Activated CD4-positive, alpha-beta T cell treated with anti-CD3 and anti-CD28 coated beads, Interleukin-2, amount 50 U/mL, for 48 hours (primary cell): ENCODE measurements around the gene GSTM1.

Experiments used
- DNase-seq, 2 experiments: peaks; one replicate each; pipeline ENCODE4 v3.0.0-alpha.2; 2020

The GSTM1 gene

GRCh38 chr1:109687641-109688499 is at the start of gene GSTM1:
Gene GSTM1, plus strand, starts transcription at chr1:109687817. Its CDS starts 57 bp downstream, at chr1:109687874.
- DNase-seq: peak; percentile 75 to 79

DNA sequence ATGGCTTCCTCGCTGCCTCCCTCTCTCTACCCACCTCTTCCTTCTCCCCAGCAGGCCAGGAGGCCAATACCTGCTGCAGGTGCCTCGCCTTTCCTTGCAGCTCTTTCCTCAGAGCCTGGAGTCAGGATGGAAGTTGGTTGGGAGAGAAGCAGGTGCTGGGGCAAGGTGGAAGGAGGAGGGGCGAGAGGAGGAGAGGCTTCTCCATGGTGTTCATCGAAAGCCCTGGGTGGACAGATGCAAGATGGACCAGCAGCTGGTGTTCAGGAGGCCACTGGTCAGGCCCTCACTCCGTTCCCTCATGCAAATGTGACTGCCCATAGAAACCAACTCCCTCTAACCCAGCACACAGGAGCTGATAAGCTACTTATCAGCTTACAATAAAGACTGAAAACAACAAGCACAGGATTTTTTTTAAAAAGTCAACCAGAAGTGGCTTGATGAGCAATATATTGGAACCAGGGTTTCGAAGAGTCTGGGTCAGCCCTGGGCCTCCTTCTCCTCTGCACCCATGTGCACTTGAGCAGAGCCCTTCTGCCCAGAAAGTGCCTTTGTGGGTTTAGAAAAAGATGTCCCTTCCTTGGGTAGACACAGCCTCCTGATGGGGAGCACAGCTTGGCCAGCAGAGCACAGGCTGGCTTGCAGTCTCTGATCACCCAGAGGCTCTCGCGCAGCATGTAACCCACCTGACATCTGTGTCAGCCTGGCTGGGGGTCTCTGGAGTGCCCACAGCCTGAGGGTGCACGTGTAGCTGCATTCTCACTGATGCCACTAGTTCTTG is 48.4 kb upstream of the GSTM1 start:
- DNase-seq: no peak

- no peak for DNase-seq
These were observed 47.8 kb upstream of the GSTM1 start for GRCh38 chr1:109639841-109640184.

DNA sequence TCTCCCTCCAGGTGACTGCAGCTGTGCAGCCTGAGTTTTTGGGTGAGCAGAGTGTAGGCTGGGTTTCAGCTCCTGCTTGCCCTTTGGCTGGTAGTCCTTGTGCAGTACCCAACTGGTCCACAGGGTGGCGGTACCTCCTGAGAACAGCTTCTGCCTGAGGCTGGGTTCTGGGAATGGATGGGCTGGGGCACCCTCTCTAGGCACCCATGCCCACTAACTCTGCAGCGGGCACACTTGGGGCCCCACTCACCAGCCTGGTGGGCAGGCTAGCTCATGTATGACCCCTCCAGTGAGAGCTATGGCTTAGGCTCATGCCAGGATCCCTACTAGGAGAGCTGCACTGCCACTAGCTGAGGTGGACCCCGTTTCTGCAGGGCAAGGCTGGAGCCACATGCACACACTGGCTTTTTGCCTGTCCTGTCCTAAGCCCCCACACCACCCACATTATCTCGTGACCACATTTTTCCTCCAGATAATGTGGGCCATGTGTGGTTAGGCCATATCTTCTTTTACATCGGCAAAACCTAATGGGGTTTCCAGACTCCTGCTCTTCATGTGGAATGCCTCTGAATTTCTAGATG is 47.2 kb upstream of the GSTM1 start:
- peak; percentile 98 to 99 for DNase-seq

- no peak for DNase-seq
These were observed 46.4 kb upstream of the GSTM1 start for GRCh38 chr1:109641078-109641740.

DNA sequence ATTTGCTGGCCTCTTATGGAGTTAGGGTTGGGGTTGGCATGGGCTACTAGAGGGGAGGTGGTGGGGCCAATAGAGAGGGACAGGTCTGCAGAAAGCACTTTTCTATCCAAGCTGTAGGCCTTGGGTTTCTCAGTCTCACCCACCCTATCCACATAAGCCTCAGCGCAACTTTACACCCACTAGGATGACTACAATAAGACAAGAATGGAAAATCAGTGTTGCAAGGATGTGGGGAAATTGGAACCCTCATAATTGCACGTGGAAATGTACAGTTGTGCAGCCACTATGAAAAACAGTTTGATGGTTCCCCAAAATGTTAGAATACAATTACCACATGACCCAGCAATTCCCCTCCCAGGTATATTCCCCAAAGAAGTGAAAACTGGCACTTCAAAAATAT is 45.8 kb upstream of the GSTM1 start:
- no peak for DNase-seq

DNA sequence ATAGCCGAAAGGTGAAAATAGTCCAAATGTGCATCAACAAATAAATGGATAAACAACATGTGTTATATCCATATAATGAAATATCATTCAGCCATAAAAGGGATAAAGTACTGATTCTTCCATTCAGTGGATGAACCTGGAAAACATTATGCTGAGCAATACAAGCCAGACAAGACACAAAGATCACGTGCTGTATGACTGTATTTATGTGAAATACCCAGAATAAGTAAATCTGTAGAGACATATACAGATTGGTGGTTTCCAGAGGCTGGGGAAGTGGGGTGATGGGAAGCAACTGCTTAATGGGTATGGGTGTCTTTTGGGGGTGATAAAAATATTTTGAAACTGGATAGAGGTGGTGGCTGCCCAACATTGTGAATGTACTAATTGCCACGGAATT is 45.0 kb upstream of the GSTM1 start:
- DNase-seq: no peak

GRCh38 chr1:109643385-109644230 is 44.0 kb upstream of the GSTM1 start:
- peak; percentile 94 to 96 for DNase-seq

- no peak for DNase-seq
These were observed 42.9 kb upstream of the GSTM1 start for GRCh38 chr1:109644670-109645069.

- no peak for DNase-seq
These were observed 38.1 kb upstream of the GSTM1 start for GRCh38 chr1:109649491-109649914.

DNA sequence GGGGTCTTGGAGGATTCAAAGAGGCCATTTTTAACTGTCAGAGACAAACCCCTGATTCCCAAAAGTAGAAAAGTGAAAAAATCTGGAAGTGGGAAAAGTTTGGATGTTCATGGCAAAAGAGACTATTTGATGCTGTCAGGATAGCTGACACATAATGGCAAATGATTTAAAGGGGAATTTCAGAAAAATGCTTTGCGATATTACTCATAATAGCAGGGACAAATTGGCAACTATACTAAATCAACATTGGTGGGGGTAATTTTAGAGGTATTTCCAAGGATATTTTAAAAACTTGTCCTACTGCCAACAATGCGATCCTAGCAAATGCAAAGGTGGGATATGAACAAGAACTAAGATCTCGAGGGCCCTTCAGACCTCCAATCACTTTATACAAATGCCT is 37.0 kb upstream of the GSTM1 start:
- no peak for DNase-seq

DNA sequence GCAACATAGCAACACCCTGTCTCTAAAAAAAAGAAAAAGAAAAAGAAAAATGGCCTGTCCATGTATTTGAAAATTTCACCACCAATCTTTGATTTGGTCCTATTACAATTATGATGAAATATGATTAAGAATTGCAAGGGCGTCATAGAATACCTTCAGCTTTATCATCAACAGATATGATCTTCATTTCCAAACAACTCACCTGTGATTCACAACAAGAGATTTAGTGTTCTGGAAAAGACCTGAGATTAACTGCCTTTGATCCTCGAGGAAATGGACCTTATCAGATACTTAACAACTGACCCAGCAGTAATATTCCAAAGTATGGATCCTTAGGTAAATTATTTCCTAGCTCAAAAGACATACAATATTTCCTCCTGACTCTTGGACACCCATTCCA is 35.2 kb upstream of the GSTM1 start:
- no peak for DNase-seq

DNA sequence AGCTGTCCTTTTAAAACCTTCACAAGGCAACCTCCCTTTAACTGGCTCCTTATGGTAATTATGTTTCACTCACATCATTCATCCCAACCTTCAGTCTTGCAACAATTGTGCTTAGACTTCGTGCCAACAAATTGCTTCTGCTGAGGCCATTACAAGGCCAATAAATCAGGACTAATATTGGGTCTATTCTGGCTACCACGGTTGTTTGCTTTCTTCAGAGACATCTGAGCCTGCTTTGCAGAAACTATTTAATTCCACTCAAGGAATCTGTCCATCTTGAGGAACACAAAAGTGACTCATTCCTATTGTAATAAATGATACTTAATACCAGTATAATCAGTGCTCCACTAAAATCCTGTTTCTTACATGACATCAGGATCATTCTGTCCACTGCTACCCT is 34.3 kb upstream of the GSTM1 start:
- no peak for DNase-seq

- DNase-seq: no peak
These were observed 33.1 kb upstream of the GSTM1 start for GRCh38 chr1:109654519-109654918.

DNA sequence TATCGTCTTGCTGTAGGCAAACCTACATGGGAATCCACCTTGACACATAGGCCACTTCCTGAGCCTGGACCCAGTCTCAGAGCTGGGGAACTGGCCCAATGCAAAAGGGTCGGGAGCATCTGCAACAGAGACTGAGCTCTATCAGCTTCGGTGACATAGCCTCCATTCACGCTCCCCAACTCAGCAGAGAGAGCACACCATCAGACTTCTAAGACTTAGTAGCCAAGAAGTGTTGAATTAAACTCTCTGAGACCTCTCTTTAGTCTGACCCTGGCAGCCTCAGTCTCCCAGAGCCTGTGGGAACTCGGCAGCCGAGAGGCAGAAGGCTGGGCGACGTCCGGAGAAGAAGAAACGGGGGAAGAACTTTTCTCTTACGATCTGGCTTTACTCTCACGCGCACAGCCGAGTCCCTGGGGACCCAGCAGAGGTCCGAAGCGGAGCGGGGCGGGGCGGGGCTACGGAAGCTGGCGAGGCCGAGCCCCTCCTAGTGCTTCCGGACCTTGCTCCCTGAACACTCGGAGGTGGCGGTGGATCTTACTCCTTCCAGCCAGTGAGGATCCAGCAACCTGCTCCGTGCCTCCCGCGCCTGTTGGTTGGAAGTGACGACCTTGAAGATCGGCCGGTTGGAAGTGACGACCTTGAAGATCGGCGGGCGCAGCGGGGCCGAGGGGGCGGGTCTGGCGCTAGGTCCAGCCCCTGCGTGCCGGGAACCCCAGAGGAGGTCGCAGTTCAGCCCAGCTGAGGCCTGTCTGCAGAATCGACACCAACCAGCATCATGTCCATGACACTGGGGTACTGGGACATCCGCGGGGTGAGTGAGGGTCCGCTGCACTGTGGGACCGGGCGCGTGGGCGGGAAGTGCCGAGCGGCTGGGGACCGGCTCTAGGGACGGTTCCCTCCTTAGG is 31.8 kb upstream of the GSTM1 start, which contains the start of gene GSTM4:
GSTM4 (plus strand) TSS at position 485 of the 905 bp plus-strand sequence; CDS start at position 776, 291 bp downstream.
- DNase-seq: peak; percentile 79 to 84

DNA sequence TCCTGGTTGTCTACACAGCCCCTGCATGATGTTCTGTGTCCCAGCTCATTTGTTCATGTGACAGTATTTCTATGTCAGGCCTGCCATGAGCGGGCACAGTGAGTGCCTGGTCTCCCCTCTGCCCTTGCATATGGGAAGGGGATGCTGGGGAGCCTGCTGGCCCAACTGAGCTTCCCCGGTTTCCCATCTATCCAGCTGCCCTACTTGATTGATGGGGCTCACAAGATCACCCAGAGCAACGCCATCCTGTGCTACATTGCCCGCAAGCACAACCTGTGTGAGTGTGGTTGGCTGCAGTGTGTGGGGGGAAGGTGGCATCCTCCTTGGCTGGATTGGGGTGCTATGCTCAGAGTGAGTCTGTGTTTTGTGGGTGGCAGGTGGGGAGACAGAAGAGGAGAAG is 30.2 kb upstream of the GSTM1 start:
- no peak for DNase-seq

GRCh38 chr1:109657970-109658369 is 29.6 kb upstream of the GSTM1 start:
- no peak for DNase-seq

DNA sequence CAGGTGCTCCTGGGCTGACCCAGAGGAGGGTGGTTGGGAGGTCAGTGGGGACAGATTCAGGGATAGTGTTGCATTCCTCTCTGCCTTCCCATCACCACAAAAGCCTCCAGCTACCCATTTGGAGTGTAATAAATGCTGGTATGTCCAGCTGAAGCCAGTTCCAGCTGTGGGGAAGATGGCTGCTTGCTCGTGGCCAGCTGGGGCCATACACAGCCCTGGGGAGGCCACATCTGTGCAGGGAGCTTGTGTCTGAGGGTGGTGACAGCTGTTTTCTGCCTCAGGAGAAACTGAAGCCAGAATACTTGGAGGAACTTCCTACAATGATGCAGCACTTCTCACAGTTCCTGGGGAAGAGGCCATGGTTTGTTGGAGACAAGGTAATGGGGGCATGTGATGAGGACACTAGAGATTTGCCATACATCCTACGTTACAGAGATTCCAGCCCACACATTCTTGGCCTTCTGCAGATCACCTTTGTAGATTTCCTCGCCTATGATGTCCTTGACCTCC is 29.0 kb upstream of the GSTM1 start:
- no peak for DNase-seq

GRCh38 chr1:109659145-109659544 is 28.5 kb upstream of the GSTM1 start:
- DNase-seq: no peak

DNA sequence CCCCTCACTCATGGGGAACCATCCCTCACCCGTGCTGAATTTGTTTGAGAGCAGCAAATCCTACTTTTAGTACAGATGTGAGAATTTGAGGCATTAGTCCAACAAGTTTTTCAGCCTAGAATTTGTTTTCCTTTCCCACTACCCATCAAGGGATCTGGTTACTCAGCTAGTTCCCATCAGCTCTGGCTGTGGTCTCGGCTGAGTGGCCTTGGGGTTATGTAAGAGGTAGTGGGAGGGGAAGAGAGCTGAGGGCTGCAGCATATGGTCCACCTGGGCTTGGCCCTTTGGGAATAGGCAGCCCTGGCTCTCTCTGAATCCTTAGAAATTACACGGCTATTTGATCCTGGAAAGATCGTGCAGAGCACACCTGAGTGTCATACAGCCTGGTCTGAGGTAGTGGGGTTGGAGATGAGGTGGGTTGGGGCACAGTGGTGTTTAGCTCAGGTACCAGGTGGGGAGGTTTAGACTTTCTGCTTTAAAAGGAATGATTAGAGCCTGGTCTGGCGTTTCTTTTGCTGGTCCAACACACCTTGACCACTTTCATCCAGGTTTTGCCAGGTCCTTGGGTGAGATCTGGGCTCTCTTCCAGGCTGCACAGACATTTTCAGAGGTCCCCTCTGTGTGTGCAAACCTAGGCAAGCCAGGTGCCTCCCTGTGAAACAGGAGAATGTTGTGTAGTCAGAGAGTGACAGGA is 27.5 kb upstream of the GSTM1 start:
- no peak for DNase-seq
